Left kidney (tissue), 2 donors: ENCODE data around the gene POU2F1. TPM values are rescaled to one million over a fixed set of nuclear protein-coding genes. Genes with fewer than 3 reads are reported as not detected.

Experiments
- DNase-seq: peaks from one replicate; pipeline ENCODE4 v3.0.0-alpha.2; 2013
- polyA plus RNA-seq: library from polyadenylated mRNA; unstranded; fragments of 120-200 nt; gene quantifications from one replicate; pipeline ENCODE4 v1.2.1, GENCODE V29; 2013; ENCODE audit not compliant: insufficient read length

Gene POU2F1
- polyA plus RNA-seq, 1 donor = 20.7 TPM

GRCh38 chr1:167272369-167272957, 51.8 kb downstream of the POU2F1 start:
- no peak for DNase-seq

DNA sequence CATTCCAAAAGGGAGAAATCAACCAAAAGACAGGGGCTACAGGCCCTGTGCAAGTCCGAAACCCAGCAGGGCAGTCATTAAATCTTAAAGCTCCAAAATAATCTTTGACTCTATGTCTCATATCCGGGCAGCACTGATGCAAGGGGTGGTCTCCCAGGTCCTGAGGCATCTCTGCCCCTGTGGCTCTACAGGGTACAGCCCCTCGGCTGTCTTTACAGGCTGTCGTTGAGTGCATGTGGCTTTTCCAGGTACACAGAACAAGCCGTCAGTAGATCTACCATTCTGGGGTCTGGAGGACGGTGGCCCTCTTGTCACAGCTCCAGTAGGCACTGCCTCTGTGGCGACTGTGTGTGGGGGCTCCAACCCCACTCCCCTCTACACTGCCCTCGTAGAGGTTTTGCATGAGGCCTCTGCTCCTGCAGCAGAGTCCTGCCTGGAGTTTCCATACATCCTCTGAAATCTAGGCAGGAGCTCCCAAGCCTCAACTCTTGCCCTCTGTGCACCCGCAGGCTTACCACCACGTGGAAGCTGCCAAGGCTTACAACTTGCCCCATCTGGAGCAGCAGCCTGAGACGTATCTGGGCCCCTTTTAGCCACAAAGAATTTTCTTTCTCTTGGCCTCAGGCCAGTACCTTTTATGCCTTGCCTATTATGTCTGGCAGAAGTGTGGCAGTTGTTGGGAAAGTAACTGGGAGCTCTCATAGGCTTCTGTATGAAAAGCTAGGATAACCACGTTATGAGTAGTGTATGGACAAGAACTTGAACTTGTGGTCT, 52.5 kb downstream of the POU2F1 start:
- DNase-seq = no peak

DNA sequence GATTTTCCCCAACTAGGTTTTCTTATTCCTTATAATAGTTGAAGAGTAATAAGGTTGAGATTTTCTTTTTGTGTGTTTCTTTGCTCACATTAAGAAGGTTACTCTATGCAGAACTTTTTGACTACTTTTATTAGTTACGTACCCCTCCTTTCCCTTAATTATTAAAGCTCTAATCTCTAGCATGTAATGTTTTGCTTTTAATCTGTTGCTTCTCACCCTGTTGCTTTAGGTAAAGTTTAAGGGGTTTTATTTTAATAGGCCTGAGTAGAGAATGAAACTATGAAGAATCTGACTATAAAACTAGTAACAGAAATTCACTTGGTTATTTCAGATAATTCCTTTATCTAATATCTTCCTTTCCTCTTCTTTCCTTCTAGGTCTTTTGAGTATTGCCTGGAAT, 53.4 kb downstream of the POU2F1 start:
- no peak for DNase-seq

DNA sequence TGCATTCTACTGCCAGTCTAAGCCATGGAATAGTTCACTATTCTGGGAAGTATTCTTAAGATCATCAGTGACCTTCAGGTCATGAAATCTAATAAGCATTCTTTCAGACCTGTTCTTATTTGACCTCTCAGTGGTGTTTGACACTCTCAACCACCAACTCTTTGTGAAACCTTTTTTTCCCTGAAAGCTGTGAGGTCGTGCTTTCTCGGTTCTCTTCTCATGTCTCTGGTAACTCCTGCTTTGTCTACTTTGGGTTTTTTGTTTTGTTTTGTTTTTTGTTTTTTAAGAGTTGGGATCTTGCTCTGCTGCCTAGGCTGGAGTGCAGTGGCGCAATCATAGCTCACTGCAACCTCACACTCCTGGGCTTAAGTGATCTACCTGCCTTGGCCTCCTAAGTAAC, 56.3 kb downstream of the POU2F1 start:
- DNase-seq = no peak

DNA sequence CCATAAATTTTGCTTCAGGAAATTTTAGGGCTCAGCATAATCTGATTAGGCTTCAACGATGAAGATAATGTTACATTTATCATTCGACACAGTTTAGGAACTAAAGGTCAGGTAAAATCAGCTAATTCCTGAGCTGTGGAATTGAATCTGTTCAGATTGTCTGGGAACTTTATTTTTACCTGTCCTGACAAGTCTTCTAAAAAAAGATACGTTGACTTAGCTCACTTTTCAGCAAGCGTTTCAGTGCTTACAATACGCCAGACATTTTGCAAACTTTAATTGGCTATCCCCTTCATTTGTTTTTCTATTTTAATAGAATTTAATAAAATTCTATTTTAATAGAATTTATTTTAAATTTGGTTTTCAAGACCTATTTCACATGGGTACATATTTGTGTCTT, 57.8 kb downstream of the POU2F1 start:
- DNase-seq = no peak

DNA sequence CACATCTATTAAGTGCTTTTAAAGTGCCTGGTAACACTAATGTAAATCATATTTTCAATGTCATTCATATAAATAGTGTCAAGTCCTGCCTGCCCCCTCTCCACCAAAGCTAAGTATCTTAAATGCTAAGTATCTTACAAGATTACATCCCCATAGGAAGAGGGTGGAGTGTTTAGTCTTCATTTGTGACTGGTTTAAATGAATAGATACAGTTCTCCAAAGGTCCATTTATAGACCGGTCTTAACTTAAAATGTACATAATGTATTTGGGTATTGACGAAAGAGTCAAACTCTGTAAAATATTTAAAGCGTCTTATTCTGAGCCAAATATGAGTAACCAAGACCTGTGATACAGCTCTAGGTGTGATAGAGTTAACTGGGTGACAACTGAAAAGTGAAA, 60.2 kb downstream of the POU2F1 start:
- no peak for DNase-seq

- DNase-seq = no peak
Observed at GRCh38 chr1:167288390-167289074, 67.8 kb downstream of the POU2F1 start.

- no peak for DNase-seq
Observed at GRCh38 chr1:167289075-167289442, 68.4 kb downstream of the POU2F1 start.

DNA sequence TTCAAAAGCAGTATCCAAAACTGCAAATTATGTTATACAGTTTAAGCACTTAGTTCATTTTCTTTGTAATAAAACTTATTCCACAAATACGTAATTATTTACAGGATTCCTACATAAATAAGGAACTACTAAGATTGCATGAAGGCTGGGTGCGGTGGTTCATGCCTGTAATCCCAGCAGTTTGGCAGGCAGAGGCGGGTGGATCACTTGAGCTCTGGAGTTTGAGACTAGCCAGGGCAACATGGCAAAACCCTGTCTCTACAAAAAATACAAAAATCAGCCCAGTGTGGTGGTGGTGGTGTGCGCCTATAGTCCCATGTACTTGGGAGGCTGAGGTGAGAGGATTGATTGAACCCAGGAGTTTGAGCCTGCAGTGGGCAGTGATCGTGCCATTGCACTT, 69.3 kb downstream of the POU2F1 start:
- DNase-seq = no peak

GRCh38 chr1:167291539-167292185, 71.0 kb downstream of the POU2F1 start:
- no peak for DNase-seq

GRCh38 chr1:167292216-167292615, 71.5 kb downstream of the POU2F1 start:
- no peak for DNase-seq

DNA sequence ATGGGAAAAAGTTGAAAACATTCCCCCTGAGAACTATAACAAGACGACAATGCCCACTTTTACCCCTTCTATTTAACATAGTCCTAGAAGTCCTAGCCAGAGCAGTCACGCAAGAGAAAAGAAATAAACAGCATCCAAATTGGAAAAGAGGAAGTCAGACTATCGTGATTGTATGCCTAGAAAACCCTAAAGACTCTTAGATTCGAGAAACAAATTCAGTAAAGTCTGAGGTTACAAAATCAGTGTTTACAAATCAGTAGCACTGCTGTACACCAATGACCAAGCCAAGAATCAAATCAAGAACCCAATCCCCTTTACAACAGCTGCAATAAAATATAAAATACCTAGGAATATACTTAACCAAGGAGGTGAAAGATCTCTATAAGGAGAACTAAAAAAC, 72.4 kb downstream of the POU2F1 start:
- no peak for DNase-seq

- DNase-seq = no peak
Observed at GRCh38 chr1:167294528-167294927, 73.8 kb downstream of the POU2F1 start.

GRCh38 chr1:167297222-167298214, 76.8 kb downstream of the POU2F1 start:
- no peak for DNase-seq

DNA sequence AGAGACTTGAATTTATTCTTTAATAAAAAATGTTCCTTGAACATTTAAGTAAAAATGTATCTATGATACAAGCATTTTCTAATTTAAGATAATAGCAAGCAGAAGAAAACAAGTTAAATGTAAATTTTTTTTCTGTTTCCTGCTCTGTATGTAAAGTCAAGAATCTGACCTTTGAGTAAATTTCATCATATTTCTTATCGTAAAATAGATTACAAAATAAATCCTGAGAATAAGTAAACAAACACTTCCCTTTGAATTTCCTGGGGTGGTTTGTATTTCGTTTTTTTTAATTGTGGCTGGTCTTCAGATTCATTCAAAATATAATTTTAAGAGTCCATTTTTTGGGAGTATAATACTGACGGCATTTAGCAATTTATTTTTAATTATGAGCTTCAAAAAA, 77.6 kb downstream of the POU2F1 start:
- DNase-seq = no peak

DNA sequence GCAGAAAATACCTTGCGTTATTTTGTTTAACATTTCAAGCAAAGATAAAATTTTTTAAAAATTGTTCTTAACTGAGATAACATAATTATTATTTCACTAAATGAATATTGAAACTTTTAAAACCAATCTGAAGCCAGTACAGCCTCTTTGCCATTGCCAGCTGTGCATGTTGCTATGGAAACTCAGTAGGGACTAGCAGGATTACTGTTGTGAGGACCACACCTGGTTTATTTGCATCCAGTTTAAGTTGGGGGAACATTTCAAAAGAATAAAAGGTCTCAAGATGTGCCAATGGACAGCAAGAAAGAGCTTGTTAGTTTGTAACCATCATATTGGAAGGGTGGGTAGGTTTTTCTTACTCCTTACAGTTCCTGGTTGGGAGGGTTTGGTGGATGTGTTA, 80.7 kb downstream of the POU2F1 start:
- DNase-seq = no peak

- DNase-seq = no peak
Observed at GRCh38 chr1:167304165-167304564, 83.5 kb downstream of the POU2F1 start.

GRCh38 chr1:167305059-167305705, 84.5 kb downstream of the POU2F1 start:
- no peak for DNase-seq

DNA sequence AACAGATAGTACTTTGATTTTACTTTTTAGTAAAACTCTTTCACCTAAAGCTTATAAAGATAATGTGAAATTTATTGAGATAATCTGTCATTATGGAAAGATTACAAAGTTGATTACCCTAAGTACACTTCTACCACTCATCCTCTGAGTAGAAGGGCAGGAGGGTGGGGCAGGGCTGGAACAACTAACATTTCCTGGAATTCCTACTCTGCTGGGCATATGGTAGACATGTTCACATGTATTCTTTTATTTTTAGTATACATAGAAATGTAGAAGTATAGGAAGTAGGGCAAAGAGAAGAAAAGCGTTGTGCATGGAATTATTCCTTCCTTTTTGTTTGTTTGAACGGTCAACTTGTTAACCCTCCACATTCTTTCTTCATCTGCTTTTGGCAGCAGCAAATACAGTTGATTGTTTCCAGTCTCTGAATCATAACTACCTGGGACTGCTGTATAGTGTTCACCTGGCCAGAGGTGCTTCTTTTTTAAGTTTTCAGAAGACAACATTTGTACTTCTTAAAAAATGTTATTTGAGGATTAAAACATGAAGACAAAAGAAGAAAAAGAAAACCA, 85.1 kb downstream of the POU2F1 start:
- no peak for DNase-seq

DNA sequence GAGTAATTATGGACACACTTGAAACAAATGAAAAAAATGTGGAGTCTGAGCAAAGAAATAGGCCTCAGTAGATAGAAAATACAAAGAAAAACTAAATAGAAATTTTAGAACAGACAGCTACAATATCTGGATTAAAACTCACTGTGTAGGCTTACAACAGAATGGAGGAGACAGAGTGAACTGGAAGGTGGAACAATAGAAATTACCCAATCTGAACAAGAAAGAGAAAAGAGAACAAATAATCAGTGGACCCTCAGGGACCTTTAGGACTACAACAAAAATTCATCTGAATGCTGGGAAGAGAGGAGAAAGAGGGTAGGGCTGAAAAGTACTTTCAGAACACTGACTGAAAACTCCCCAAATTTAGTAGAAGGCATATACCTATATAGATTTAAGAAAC, 90.0 kb downstream of the POU2F1 start:
- DNase-seq = no peak

- no peak for DNase-seq
Observed at GRCh38 chr1:167312871-167313270, 92.2 kb downstream of the POU2F1 start.
